GM18873 (cell line): Measurements from ENCODE around the gene PGM1.
A peak's percentile ranks its signal among the peaks of the same experiment; 100 is the strongest.

Source experiments
- ATAC-seq: cut with Tn5 transposase; IDR thresholded peaks from one replicate; pipeline ENCODE4 v1.9.1; 2021; ENCODE audit warnings: mild to moderate bottlenecking, moderate library complexity, moderate number of reproducible peaks; ENCODE audit not compliant: unreplicated experiment, low FRiP score

Gene PGM1

DNA sequence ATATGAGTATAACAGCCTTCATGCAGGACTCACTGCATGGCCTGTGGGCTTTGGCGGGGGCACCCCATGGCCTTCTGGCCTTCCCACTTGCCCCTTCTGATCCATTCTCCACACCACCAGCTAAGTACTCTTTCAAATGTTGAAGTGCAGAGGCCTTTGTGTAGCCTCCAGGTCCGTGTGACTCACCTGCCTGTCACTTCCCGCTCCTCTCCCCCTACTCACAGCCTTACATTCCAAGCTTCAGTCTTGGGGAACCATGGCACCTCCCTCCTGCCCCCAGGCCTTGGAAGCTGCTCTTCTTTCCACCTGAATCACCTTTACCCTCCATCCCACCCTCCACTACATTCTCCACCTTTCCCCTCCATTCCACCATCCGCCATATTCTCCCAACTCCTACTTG lies 69.6 kb downstream of the PGM1 start:
- no peak for ATAC-seq

DNA sequence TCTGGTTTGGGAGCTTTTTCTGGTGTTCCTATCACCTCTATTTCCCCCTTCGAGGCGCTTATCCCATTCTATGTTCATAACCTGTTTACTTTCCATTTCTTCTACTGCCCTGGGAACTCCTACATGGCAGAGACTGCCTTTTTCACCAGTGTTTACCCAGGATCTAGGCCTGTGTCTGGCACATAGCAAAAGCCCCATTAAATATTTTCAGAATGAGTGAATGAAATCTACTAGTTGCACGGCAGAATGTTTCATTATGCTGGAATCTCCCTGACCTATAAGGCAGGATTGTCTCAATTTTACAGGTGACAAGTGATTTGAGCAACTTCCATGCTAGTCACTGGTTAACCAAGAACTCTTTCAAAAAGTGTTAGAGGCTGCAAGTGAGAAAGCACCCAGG lies 70.1 kb downstream of the PGM1 start:
- no peak for ATAC-seq

DNA sequence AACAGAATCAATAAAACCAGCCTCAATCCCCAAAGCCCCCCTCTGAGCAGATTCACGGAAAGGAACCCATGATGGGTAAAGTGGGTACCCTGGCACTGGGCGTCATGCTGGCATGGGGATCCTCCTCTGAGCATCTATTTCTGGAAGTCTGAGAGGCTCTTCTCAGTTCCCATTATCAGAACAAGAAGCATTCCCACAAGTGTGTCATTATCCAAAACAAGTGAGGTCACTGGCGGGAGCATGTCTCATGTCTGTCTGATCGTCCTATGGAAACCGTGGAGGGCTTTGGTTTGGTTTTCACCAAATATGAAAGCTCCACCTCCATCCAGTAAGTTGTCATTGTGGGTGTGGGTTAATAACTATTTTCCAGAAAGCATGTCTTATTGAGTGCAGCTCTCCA lies 70.7 kb downstream of the PGM1 start:
- ATAC-seq = no peak

DNA sequence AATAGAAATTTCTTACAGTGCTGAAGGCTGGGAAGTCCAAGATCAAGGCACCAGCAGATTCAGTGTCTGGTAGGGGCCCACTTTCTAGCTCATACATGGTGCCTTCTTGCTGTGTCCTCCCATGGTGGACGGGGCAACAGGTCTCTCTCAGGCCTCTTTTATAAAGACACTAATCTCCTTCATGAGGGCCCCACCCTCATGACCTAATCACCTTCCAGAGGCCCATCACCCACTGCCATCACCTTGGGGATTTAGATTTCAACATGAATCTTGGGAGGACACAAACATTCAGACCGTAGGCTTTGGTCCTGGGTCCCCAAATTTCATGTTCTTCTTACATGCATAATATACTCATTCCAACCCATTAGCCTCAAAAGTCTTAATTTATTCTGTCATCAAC lies 71.5 kb downstream of the PGM1 start:
- no peak for ATAC-seq

DNA sequence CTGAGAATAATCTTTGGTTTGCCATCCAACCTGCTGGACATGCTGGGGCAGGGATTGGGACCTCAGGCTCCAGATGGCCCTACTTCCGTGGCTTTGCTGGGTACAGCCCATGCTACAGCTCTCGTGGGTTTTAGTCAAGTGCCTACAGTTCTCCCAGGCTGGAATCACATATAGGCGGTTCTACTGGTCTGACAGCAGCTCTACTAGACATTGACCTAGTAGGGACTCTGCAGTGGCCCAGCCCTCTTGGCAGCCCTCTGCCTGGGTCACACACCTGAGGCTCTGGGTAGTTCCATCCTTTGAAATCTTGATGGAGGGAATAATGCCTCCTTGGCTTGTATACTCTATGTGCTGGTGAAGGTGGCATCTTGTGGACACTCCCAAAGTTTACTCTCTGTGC lies 72.2 kb downstream of the PGM1 start:
- ATAC-seq = no peak

DNA sequence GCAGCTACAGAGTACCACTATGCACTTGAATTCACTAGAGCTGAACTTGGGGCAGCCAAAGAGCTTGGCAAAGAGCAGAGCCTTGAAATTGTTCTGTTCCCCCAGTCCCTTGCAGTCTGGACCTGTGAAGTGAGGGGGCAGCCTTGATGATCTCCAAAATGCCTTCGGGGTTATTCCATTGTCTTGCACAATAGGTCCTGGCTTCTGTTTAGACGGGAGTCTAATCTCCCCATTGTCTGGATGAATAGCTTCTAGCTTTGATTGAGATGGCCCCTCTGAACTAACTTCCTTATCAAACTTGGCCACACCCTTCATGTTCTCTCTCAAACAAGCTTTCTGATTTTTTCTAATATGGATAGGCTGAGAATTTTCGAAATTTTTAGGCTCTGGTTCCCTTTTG lies 72.6 kb downstream of the PGM1 start:
- no peak for ATAC-seq

DNA sequence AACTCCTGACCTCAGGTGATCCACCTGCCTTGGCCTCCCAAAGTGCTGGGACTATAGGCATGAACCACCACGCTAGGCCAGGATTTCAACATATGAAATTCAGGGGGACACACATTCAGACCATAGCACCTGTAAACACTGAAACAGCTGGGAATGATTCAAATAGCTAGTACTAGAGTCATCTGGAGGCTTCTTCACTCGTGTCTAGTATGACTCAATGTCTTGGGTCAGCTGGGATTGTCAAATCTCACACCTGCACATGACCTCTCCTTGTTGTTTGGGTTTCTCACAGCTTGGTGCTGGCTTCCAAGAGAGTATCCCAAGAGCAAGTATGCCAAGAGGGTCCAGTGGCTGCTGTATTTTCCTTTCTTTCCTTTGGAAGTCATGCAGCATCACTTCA lies 75.1 kb downstream of the PGM1 start:
- no peak for ATAC-seq

DNA sequence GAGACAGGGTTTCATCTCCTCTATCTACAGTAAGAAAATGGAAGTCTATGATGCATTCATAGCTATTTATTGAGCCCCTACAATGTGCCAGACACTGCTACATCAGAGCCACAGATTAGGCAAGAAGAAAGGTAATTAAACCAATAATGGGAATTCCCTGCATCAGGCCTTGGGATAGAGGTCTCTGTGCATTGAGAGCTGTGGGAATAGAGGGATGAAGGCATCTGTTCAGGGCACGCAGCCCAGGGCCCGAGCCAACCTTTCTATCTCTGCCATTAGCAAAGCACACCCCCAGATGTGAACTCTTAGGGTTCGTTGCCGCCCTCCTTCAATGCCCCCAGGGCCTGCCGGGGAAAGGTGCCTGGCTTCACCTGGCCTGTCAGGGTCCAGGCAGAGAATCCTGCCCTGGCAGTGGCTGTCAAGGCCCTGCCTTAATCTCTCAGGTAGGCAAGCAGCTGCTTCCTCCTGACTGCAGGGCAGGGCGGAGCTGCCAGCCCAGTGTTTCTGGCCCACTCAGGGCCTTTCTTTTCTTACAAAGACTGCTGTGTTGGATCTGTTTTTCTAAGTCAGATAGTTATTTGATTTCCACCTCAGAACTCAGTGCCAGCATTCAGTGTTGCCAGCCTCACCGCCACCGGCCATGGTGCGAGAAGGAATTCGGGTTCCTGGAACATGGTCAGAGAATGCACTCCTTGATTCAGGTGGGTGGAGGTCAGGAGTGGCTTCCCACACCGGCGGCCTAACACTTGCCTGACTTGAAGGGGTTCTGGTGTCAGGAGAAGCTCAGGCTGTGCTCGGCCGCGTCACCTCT lies 76.1 kb downstream of the PGM1 start:
- ATAC-seq = no peak

DNA sequence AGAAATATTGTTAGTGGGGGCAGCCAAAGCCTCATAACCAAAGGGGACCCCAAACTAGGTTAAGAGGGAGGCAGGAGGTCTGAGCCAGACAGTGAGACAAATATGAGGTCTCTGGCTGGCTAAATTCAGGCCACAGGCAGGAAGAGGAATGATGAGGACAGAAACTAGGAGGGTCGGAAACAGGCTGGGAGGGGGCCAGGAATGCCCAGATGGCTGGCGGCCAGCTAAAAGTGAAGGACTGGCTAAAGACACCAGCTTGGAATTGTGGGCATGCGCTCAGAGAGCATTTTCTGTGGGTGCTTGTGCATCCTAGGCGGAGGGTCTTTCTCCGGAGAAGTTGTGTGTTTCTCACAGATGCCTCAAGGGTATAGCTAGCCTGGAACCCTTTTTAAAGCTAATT lies 77.0 kb downstream of the PGM1 start:
- ATAC-seq = no peak

DNA sequence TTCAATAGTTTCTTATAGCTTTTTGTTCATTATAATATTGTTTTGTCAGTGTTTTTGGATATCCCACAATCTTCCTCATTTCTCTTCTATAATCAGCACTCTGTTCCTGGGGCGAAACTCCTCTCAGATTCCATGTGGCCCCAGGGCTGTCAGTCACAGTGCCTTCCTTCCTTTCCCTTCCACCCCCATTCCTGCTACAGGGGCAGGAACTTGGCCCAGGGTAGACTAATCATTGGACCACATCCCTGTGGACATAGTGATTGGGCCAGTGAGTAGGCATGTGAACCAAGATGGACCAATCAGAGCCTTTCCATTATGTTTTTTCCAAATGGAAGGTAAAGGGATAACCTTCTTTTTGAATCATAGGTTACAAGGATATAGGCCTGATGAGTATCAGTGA lies 78.3 kb downstream of the PGM1 start:
- ATAC-seq = no peak

DNA sequence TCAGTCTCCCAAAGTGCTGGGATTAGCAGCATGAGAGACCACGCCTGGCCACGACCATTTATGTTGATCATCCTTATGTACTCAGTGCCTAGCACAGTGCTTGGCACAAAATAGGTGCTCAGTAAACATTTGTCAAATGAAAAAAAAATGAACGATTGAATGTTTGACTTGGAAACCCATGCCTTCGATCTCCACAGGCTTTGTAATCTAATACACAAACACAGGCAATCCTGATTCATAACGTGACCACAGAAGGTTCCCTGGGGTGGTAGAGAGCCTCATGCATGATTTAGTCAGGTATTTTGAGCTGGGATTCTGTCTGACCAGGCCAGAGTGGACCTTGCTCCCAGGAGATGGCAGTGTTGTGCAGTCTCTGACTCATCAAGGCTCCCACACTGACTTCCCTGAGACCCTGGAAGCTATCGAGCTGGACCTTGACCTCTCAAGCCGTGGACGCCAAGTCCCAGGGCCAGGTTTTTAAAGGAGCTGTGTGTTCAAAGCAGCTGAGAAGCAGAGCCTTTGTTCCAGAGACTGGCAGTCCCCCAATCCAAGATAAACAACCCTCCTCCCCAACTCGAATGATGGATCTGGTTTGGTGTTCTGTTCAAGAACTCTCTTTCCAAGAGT lies 81.1 kb downstream of the PGM1 start:
- peak; percentile 73 for ATAC-seq

DNA sequence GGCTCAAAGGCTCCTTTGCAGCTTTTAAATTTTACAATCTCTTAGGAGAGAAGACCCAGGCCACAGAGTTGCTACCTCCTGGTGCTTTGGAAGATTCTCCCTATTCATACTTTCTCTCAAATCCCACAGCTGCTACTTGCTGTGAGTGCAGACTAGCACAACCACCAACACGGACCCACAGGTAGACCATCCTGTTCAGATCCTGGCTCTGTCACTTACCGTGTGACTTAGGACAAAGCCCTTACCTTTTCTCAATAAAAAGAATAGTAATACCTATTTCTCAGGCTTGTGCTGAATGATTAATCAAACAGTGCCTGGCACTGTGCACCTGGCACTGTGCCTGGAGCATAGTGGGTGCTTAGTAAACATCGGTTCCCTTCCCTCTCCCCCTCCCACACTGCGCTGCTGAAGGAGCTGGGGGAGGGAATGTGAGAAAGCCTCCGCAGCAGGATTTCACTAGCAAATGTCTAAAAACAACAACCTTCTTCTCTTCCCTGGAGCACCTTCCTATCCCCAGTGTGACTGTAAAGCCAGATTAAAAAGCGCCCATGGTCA lies 81.7 kb downstream of the PGM1 start:
- no peak for ATAC-seq

DNA sequence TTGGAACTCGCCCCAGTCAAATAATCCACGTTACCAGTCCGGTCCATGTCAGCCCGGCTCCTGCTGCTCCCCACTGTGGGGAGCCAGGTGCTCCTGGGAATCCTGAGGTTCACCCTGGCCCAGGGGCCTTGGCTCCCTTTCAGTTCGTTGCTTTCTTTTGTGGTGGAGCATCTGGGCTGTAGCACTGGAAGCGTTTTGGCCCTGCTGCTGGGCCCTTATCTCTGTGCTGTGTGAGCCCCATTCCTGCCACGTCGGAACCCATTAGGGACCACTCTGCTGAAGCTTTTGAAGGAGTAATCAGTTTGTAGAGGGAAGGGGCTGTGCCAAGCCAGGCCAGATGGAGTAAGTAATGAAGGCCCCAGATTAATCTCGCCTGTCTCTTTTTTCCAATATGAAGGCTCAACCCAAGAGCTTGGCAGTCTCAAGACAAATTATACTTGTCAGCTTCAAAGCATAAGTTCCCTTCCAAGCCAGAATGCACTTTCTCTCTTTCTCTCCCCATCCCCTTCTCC lies 82.3 kb downstream of the PGM1 start:
- ATAC-seq = no peak

DNA sequence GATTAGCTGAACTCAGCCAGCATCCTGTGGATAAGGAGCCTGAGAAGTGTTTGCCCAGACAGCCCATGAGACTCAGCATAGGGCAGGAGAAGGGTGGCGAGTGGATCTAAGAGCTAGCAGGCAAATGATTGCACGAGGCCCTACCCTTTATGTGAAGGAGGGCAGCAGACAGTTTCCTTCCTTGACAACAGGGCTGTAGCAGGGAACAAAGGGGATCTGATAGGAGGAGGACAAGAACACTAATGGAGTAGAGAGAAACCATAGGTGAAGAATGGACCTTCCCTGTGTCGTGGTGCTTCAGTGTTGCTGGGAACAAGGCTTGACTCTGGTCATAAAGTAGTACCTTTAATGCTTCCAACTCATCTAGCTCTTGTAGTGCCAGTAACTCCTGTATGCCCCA lies 84.3 kb downstream of the PGM1 start:
- no peak for ATAC-seq

DNA sequence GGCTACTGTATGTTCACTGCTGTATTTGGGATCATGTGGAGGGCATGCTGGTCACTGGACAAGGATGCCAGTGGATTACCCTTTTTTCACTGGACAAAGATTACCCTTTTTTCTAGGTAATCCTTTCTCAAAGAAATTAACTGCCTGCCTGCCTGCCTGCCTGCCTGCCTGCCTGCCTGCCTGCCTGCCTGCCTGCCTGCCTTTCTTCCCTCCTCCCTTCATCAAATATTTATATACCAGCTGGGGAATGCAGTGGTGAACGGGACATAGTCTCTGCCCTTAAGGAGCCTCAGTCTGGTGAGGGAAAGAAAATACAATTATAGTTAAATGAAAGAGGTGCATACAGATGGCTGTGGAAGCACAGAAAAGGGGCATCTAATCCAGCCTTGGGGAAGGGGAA lies 85.0 kb downstream of the PGM1 start:
- ATAC-seq = no peak

DNA sequence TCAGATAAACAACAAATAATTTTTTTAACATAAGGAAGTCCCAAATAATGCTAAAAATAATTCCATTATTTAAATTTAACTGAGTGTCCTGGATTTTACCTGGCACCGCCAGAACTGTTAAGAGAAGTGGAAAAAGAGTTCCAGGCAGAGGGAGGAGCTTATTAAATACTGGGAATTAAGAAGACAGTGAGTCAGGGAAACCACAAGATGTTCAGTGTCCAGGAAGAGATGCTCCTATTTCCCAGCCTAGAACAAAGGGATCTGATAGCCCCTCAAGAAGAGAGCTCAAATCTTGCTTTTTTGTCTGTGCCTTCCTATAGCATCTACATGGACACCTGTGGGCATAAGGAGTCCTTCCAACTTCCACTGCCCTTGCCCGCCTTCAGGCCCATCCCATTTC lies 85.9 kb downstream of the PGM1 start:
- ATAC-seq = no peak

DNA sequence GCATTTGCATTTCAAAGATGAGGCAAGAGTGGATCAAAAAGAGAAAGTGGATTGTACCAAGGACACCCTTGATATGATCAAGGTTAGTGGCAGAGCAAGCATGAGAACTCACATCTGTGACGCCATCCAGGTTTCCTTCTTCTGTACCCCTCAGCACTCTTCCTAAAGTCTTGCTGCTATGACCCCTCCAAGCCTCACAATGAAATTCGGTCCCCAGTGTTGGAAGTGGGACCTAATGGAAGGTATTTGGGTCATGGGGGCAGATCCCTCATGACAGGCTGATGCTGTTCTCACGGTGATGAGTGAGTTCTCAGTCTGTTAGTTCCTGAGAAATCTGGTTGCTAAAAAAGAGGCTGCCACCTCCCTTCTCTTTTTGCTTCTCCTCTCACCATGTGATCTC lies 86.4 kb downstream of the PGM1 start:
- no peak for ATAC-seq

DNA sequence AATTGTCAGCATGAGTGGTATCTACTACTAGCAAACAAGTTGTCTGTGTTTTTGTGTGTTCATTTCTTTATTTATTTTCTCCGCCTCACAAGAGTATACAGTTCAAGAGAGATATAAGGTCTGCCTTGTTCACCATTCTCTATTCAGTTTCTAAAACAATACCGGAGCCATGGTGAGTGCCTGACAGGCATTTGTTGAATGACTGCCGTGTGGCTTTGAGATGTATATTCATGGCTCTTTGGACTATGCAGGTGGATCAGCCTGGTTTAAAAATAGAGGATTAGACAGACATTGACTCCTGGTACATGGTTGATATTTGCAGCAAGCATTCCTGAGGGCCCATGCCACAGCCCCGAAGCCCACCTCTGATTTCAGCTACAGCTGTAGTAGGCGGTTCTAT lies 89.7 kb downstream of the PGM1 start:
- ATAC-seq = no peak

DNA sequence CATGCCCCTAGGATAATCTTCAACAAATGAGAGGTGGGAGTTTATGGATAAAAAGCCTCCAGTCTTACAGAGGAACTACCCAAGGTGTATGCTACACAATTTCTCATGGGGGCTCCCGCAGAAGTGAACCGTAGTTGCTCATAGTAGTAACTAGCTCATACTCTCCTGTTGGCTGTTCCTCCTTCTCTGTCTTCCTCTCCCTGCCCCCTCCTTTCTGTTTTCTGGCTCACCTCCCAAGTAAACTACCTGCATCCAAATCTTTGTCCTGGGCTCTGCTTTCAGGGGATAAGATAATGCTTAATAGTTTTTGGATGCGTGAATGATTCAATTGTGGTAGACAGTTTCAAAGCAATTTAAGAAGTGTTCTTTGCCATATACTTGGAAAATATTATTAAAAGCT lies 90.5 kb downstream of the PGM1 start:
- ATAC-seq = no peak

DNA sequence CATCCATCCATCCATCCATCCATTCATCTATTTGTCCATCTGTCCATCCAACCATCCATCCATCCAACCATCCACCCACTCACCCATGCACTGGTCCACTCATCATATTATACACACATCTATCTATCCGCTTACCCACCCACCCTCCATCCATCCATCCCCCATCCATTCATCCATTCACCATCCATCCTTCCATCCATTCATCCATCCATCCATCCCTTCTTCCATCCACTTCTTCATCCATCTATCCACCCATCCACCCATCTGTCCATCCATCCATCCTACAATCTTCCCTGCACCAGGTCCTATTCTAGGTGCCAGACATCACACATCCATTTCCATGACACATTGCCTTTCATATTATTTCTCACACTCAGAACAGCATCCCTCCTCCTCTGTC lies 93.5 kb downstream of the PGM1 start:
- no peak for ATAC-seq

DNA sequence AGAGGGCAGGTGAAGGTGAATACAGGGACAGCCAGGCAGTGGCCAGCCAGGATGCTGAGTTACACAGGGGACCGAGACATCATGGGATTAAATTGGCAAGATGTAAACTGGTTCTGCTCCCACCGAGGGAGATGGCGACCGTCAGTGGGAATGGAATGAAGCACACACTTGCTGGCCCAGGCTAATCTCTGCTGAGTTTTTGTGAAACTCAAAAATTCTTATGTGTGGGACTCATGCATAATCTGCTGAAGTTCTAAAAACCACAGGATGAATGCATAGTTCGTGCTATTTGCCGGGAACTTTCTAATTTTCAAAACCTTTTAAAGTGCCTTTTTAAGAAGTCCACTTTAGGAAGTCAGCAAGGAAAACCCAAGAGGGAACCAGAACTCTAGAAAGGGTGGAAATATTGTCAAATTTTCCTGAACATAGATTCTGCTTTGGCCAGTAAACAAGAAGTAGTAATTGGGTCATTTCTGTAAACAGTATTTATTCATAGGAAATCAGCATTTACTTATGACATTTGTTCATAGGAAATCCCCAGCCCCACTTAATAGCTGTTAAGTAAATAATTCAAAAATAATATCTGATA lies 95.2 kb downstream of the PGM1 start:
- no peak for ATAC-seq
